ENCODE data around the gene RANGRF. TPM values are rescaled to one million over a fixed set of nuclear protein-coding genes. Genes with fewer than 3 reads are reported as not detected.
A peak's percentile ranks its signal among the peaks of the same experiment; 100 is the strongest.

The RANGRF gene
- total RNA-seq, 1 donor from 2014 or later = 3.7 TPM

DNA sequence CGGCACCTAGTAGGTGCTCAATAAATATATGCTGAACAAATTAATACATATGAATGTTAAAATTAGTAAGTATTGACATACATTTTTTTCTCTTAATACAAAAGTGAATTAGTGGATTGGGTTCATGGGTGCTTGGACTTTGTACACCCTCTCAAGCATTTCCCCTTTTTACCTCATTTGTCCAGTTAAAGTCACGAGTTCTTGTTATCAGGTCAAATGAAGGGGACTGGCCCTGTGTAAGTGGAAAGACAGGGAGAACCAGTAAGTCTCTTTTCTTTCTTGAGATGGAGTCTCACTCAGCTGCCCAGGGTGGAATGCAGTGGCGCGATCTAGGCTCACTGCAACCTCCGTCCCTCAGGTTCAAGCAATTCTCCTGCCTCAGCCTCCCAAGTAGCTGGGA, 13.7 kb upstream of the RANGRF start:
- DNase-seq = no peak

DNA sequence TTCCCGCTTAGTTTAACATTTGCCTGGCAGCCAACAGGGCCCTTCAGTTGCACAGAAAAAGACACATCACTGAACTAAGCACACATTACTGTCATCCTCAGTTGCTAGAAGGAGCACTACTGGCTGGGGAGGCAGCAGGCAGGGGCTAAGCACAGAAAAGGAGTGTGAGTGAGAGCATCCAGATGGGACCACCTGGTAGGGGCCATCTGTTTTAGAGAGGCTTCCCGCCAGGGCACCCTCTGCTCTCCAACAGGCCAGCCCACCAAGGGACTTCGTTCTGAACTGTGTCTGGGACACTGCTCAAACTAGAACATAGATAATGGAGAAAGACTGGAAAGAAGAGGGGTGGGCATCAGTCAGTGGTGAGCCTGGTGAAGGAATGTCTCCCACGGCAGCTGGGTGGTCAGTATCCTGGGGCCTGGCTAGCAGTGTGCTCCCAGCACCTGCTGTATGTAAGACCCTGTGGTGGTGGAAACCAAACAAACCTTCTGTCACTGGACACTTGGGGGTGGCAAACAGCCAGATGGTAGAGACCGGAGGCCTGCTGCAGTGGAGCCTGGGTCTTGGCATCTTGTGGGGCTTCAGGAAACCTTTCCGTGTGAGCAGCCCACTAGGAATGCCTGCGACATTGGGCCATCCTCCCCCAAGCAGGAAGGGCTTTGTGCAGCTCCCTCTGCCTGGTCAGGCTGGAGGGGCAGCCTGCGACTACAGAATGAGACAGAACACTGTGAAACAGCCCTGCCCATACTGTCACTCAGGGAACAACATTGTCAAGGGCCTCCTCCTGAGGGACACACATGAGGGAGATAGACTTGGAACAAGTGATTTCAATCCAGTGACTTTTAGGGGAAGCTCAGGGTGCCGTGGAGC, 12.8 kb upstream of the RANGRF start:
- DNase-seq = no peak

DNA sequence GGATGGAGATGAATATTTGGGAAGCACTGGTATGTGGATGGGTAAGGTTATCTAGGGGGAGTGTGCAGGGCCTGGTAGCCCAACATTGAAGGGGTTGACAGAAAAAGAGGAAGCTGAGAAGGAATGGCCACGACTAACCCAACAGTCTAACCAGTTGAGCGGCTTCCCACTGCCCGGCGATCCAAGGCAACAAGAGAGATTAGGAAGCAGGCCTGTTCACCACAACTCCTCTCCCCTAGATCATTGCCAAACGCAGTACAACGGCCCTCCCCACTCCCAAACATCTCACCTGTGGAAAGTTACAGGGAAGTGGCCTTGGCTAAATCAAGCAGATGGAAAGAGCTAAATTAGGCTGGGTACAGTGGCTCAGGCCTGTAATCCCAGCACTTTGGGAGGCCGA, 11.2 kb upstream of the RANGRF start:
- DNase-seq = no peak

DNA sequence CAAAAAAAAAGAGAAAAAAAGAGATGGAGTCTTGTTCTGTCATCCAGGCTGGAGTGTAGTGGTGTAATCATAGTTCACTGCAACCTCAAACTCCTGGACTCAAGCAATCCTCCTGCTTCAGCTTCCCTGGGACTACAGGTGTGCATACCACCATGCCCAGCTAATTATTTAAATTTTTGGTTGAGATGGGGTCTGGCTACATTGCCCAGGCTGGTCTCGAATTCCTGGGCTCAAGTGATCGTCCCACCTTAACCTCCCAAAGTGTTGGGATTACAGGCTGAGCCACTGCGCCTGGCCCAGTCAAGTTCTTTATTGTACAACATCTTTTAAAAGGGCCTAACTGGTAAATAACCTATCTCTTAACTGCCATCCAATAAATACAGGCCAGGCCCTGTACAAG, 6.1 kb upstream of the RANGRF start:
- DNase-seq = no peak

DNA sequence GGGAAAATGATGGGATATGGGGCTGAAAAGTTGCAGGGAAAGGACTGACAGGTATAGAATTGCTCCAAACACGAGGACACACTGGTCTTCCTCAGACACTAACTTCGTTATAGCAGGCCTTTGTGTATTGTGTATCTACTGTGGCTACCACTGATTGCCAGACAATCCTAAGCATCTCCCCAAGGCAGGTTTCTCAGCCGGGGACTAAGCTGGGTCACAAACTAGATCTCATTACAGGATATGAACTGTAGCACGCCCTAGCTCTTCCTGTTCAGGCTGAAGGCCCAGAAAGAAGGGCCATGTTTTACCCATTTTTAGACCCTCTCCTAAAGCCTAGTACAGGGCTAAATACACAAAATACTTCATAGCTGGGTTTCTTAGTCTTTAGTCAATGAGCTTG, 5.1 kb upstream of the RANGRF start:
- no peak for DNase-seq

DNA sequence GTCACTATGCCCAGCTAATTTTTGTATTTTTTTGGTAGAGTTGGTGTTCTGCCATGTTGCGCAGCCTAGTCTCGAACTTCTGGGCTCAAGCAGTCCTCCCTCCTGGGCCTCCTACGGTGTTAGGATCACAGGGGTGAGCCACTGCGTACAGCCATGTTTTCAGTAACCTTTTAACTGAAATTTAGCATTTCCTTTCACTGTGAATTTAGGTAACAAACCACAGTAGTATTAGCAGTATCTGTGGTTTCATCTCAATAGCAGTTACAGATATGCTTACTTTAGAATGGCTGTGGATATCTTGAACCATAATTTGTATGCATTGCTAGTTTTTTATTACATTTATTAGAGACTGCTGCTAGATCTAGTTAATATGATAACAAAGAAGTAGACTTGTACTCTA, 4.3 kb upstream of the RANGRF start:
- no peak for DNase-seq

DNA sequence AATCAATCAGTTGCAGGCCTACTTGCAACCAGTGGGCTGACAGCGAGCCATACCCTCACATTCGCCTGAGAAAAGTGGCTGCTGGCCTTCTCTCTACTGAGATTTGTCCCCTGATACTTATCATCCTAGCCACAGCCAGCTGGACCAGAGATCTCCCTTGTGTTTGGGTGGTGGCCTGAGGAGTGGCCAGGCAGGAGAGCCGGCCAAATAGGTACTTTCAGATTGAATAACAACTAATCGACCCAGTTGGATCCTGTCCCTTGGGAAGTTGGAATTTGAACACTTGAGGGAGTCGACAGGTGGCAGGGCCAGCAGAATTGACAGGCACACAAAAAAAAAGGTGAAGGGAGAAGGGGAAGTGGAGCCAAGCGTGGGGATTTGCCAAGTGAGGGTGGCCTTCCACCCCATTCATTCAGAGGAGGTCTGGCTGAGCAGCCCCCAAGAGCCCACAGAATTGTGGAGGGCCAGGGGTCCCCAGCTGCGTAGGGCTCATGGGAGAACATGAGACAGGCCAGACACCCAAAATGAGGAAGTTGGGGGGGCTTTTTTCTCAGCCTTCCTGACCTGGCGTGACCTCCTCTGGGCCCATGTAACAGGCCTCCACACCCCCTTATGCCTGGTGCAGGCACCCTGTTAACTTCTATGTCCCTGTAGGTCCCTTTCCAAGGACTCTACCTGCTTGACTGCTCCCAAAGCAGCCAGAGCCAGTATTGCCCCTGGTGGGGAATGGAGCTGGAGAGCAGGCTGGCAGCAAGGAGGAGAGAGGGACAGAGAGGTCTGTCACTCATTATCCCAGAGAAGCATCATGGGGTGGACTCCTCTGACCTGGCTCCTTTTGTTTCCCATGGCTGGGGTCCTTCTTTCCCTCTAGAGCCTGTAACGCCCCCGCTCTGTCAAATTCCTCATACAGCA, 2.9 kb upstream of the RANGRF start:
- DNase-seq = no peak

DNA sequence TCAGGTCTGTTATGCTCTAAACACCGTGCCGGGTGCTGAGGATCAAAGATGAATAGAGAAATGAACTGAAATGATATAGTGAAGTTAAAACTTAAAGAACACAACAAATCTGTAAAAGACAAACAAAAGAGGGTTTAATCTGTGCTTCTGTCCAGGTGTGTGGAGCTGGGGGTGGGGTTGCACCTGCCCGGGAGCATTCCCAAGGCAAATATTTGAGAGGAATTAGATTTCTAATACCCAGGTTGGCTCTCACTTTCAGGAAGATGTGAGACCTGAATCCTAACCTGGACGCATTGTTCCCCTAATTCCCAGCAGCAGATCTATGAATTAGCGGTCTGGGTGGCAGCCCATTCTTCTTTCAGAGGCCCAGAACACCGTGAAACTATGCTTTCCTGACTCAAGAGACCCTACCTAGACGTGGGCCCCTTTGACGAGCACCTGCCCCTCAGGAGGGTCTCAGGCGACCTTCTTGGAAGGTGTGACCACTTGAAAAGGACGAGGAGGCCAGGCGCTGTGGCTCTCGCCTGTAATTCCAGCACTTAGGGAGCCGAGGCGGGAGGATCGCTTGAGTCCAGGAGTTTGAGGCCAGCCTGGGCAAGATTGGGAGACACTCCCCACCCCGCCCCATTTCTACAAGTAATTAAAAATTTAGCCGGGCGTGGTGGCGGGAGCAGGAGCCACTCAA, 677 bp upstream of the RANGRF start:
- DNase-seq = no peak

DNA sequence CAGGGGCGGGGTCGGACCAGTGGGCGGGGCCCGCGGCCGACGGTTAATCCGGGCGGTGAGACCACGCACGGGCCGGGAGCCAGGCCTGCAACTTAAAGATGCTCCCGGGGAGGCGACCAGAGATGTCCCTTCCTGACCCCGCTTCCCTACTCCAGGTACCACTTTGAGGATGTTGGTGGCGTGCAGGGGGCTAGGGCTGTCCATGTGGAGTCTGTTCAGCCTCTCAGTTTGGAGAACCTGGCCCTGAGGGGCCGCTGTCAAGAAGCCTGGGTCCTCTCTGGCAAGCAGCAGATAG, 580 bp downstream of the RANGRF start:
- no peak for DNase-seq

DNA sequence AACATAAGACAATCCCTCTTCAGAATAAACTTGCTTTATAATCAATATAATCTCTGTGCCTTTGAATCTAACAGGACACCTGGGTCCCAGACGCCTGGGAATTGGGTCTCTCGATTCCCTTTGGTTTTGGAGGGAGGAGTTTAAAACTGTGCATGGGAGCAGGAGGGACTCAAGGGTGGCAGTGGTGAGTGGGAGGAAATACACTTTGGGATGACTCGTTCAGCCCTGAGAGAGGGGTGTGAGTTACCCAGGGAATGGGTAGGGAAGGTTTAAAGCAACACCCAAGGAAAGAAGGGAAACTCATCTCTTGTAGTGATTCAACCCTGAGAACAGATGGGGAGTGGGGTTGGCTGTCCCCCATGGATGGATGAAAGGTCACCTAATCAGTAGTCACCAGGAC, 1.6 kb downstream of the RANGRF start:
- no peak for DNase-seq

DNA sequence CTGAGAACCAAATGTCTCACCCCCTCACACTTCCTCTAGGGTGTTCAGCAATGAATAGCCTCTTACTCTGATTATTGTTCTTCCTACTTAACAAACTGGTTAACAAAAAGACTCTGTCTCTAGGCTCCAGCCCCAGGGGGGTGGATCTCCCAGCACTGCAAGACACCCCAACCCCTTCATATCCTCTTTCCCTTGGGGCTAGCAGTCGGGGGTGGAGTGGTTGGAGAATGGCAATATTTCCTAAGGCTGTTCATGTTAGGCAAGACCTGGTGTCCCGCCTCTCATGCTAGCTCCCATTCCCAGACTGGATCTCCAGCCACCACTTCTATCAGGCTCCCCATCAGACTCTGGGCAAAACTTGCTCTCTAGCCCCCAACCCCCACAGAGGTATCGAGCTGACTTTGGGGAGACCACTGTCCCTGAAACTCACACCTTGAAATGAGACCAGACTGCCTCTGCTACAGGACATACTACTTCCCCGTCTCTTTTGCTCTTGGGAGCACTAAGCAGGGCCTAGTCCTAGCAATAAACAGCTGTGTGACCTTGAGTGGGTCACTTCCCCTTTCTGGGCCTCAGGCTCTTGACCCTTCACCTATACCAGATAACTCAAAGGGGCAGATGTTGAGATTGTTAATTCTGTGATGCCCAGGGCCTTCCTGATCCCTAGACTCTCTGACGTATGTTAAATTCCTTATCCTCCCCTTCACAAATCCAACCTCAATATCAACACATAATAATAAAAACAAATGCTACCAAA, 4.3 kb downstream of the RANGRF start:
- DNase-seq = no peak

DNA sequence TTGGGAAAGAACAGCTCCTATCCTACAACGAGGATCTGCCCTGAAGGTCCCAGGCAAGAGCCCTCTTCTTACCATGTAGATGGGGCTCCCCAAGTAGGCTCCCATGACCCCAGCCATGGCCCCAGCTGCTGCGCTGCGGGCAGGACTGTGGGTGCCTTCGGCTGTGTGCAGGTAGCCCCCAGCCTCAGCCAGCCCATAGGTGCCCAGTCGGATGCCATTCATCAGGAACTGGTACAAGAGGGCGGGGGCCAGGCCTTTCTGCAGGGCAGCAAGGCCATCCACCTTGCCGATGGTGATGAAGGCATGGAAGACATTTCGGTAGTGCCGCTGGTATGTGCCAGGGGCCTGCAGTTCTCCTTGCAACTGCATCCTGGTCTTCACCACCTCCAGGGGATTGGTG, 5.9 kb downstream of the RANGRF start:
- no peak for DNase-seq

DNA sequence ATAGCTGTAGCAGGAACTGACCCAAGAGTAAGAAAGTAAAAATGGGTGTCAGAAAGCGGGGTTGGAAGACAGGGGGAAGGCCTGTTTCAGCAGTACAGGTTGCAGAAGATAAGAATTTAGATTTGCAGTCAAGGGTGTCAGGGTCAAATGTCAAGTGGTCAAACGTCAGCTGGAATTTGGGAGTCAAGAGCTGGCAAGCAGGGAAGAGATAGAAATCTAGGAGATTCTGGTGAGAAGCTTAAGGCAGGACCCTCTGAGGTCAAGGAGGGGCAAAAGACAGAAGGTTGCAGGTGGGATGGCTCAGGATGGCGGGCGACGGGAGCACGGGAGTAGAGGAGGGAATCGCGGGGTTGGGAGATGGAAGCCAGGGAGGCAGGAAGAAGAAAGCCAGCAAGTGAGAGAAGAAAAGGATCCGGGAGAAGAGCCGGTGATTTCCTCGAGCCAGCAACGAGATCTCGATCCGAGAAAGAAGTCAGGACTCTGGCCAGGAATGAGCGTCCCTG, 6.4 kb downstream of the RANGRF start:
- DNase-seq = no peak

DNA sequence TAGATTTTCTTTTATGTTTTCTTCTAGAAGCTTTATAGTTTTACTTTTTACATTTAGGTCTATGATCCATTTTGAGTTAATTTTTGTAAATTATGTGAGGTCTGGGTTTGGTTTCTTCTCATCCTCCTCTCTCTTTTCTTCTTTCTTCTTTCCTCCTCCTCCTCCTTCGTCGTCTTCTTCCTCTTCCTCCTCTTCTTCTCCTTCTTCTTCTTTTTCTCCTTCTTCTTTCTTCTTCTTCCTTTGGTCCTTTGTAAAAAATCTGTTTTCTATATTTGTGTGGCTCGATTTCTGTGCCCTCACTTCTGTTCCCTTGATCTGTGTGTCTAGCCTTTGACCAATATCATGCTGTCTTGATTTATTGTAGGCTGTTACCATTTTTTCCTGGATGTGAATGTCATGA, 11.8 kb downstream of the RANGRF start:
- no peak for DNase-seq

DNA sequence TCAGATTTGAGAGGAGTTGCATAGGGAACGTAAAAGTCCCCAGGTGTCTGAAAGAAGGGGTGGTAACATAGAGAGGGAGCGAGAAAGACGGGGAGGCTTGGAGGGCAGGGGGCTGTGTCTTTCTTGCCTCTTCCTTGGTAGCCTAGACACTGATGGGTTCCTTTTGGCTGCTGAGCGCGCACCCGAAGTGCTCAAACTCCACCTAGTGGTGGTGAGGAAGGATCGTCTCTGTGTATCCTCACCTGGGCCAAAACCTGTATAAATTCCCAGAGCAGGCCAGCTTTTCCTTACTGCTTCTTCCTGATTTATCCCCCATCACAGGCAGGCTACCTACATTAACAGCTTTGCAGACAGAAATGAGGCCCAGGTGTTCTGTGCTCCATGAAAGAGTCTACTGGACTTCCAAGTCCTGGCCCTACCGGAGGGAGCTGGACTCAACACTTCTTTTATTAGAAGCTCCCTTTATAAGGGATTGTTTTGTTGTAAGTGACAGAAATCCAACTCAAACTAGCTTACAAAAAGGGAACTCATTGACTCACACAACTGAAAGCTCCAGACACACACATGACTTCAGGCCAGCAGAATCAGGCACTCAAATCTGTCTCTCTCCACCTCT, 12.3 kb downstream of the RANGRF start:
- DNase-seq = peak; percentile 32

DNA sequence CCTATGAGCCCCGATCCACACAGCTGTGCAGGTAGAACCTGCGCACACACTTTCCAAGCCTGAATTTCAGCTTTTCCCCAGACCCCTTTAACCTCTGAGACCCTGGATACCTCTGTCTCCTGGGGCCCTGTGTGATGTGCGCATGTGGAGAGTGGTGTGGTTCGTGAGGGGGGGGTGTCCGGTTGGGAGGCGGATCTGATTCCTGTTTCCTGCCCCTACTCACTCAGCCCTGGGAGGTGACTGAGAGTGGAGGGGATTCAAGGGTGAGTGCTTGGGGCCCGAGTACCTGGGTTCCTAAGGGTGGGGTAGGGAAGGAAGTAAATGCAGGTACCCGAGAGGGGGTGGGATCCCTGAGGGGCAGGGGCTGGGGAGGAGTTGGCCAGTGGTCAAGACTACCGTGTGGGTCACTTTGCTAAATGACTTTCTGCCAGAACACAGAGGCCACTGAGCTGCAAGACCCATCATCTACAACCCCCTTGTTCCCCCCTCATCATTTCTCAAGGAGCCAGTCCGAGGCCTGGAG, 22.2 kb downstream of the RANGRF start:
- DNase-seq = no peak

DNA sequence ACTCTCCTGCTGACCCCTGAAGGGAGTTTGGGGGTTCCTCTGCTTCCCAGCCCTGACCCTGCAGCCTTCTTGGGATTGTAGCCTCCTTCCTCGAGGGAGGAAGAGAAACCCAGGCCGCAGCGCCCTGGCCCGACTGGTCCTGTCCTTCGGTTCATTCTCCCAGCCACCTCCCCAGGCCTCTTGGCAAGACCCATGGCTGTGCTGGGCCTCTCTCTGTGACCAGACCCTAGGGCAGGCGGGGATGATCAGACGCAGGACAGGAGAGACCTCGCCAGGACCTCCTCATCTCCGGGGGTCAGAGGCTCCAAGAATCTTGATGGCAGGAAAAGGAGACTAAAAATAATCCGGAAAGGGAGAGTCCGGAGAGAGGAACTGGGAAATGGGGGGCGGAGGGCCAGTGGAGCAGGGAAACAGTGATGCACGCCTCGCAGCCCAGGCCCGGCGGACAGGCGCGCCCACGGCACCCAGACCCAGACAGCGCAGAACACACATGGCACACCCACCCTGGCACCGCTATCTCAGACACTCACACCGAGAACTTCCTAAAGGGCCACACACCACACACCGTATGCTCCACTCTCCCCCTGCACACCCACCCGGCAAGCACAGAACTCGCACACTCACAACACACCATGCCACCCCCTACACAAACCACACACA, 22.8 kb downstream of the RANGRF start:
- no peak for DNase-seq

DNA sequence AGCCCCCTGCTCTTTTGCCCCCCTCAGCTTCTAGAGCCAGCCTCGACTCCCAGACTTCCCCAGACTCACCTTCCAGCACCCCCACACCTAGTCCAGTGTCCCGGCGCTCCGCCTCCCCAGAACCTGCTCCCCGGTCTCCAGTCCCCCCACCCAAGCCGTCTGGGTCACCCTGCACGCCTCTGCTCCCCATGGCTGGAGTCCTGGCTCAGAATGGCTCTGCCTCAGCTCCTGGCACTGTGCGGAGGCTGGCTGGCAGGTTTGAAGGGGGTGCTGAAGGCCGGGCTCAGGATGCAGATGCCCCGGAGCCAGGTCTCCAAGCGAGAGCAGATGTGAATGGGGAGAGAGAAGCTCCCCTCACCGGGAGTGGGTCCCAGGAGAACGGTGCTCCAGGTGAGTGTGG, 23.8 kb downstream of the RANGRF start:
- no peak for DNase-seq

DNA sequence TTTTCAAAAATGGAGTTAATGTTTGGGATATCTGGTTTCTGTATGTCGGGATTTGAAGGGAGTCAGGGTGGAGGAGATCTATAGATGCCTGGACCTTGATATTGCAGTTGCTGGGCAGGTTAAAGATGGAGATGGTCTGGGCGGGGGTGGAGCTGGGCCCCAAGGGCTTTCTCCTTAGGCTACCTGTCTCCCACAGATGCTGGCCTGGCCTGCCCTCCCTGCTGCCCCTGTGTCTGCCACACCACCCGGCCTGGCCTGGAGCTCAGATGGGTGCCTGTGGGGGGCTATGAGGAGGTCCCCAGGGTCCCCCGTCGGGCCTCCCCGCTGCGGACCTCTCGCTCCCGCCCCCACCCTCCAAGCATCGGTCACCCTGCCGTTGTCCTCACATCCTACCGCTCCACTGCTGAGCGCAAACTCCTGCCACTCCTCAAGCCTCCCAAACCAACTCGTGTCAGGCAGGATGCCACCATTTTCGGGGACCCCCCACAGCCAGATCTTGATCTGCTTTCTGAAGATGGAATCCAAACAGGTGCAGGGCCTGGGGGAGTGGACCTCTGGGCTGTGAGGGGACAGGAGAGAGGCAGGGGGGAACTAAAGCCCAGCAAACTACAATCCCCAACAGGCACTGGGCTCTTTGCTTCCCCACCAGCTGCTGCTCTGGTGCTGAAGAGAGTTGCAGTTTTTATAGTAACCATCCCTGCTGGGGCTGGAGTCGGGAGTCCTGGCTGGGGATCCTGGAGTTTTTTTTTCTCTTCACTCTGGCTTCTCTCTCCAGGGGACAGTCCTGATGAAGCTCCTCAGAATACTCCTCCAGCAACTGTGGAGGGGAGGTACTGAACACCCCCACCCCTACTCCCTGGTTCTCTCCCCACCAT, 24.5 kb downstream of the RANGRF start:
- DNase-seq = no peak

Measured in occipital lobe (tissue), 2 donors.